Keratinocyte (primary cell): ENCODE measurements around the gene SRR.

Experiments
- CTCF ChIP-seq, 3 experiments: IDR thresholded peaks in 1 of 3; conservative IDR thresholded peaks in 1 of 3; optimal IDR thresholded peaks in 1 of 3; 2 replicates in 2 of 3; 3 replicates in 1 of 3; pipeline versions ENCODE3 to v1.5.1; 2011; ENCODE audit warnings: low read length in 3 of 3, mild to moderate bottlenecking in 3 of 3, moderate library complexity in 2 of 3, control low read depth in 1 of 3, inconsistent platforms in 1 of 3; ENCODE audit not compliant: insufficient read depth in 2 of 3; ENCODE audit errors: extremely low read depth in 1 of 3
- EZH2 ChIP-seq: IDR thresholded peaks from one replicate; pipeline ENCODE4 v1.6.1; 2012; ENCODE audit warnings: inconsistent platforms, mild to moderate bottlenecking, low read length, moderate library complexity

- TF ChIP-seq CTCF (optimal IDR thresholded peaks at IDR 0.05 in 1 of 3, IDR thresholded peaks at IDR 0.05 in 1 of 3, conservative IDR thresholded peaks at IDR 0.05 in 1 of 3; ENCODE audit: extremely low read depth in 1 of 3, insufficient read depth in 2 of 3, low read length in 3 of 3) (no peak), EZH2 (no peak)
Measured at GRCh38 chr17:2292100-2292499, 11.7 kb upstream of the SRR start.
